ENCODE results near the gene NPHS1.

Gene NPHS1

DNA sequence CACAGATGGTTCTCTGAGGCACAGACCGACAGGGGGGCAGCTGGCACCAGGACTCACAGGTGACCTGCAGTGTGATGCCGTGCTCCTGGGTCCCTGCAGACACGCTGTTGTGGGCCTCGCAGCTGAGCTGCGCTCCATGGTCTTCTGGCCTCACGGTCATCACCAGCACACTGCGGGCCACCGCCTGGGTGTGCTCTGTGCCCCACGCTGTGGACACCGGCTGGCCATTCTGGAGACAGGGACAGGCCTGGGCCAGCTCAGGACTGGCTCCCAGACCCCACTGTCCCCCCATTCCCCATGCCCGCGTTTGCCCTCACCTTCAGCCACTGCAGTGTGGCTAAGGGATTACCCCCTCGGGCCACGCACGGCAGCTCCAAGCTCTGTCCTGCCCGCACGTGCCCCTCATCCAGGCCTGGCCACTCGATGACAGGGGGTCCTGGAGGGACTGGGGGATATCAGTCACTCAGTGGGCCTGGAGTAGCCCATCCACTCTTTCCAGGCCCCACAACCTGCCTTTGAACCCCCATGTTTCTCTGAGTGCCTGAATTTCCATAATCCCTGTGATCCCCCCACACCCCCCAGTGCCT lies 3.3 kb downstream of the NPHS1 start:
- TF ChIP-seq, protein P1, sequence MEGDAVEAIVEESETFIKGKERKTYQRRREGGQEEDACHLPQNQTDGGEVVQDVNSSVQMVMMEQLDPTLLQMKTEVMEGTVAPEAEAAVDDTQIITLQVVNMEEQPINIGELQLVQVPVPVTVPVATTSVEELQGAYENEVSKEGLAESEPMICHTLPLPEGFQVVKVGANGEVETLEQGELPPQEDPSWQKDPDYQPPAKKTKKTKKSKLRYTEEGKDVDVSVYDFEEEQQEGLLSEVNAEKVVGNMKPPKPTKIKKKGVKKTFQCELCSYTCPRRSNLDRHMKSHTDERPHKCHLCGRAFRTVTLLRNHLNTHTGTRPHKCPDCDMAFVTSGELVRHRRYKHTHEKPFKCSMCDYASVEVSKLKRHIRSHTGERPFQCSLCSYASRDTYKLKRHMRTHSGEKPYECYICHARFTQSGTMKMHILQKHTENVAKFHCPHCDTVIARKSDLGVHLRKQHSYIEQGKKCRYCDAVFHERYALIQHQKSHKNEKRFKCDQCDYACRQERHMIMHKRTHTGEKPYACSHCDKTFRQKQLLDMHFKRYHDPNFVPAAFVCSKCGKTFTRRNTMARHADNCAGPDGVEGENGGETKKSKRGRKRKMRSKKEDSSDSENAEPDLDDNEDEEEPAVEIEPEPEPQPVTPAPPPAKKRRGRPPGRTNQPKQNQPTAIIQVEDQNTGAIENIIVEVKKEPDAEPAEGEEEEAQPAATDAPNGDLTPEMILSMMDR (IDR thresholded peaks at IDR 0.05; ENCODE audit: low read depth, low read length, missing control alignments), result no peak
- in situ Hi-C loops (cut with HindIII; ENCODE audit: low sequenced_read_pairs), result no loop called here
- no peak overlapping the region for H3K4me3 ChIP-seq (ENCODE audit: low read depth, low read length)
- no peak for DNase-seq (ENCODE audit: low read depth)

DNA sequence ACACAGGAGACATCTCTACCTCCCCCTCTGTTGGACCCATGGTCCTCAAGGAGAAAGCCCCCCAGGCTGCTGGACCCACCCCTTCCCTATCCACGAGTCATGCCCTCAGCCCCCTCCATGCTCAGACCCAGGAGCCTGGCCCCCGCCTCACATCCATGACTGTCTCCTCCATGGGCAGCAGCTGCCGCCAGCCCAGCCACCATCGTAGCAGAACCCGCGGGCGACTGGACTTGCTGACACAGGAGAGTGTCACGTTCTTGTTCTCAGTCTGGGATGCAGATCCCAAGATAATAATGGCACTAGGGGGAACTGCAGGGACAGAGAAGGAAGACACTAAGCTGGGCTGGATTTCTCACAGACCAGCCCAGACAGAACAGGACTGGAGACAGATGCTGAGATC lies 3.8 kb downstream of the NPHS1 start:
- TF ChIP-seq, protein P1 (IDR thresholded peaks at IDR 0.05; ENCODE audit: low read depth, low read length, missing control alignments), result no peak
- in situ Hi-C loops (cut with HindIII; ENCODE audit: low sequenced_read_pairs), result no loop called here
- no peak overlapping the region for H3K4me3 ChIP-seq (ENCODE audit: low read depth, low read length)
- DNase-seq (ENCODE audit: low read depth), result no peak

DNA sequence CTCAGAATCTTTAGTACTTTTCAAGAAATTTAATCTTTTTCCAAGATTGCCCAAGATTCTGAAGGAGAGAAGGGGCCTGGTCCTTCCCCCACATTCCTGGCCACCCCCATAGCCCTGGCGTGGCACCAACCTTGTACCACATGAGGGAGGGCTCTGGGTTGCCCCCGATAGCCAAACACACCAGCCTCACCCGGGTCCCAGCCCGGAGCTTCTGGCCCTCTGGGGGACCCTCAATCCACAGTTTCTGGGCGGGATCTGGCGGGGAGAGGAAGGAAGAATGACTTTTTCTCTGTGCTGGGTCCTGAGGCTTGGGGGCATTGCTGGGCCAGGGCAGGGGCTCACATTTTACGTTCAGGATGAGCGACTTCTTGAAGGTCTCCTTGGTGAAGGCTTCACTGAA lies 4.4 kb downstream of the NPHS1 start:
- in situ Hi-C loops (cut with HindIII; ENCODE audit: low sequenced_read_pairs), result no loop called here
- TF ChIP-seq, protein P1 (IDR thresholded peaks at IDR 0.05; ENCODE audit: low read depth, low read length, missing control alignments), result no peak
- no peak for DNase-seq (ENCODE audit: low read depth)
- no peak overlapping the region for H3K4me3 ChIP-seq (ENCODE audit: low read depth, low read length)

DNA sequence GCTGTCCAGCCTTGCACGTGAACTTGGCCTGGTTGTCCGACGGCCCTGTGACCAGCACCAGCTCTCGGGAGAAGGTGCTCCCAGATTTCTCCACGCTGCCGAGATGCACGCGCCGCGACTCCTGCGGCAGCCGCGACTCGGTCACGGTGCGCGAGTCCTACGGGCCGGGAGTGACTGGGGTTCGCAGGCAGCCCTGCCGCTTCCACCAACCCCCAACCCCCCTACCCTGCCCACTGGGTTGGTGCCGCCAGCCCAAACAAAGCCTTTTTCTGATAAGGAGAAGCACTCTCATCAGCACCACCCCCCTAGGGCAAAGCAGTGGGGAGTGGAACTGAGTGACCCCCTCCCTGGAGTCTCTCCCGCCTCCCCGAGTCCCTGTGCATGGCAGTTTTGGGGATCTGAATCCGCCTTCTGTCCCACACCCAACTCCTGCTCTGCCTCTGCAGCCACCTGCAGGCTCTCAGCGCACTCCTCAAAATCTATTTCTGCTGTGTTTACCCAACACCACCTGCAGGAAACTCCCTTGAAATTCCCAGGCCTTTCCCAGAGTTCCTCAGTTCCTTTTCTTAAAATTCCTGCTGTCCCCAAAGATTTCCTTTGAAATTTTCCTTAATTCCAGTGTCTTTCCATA lies 6.2 kb downstream of the NPHS1 start:
- TF ChIP-seq, protein P1 (IDR thresholded peaks at IDR 0.05; ENCODE audit: low read depth, low read length, missing control alignments), result no peak
- DNase-seq (ENCODE audit: low read depth), result no peak

DNA sequence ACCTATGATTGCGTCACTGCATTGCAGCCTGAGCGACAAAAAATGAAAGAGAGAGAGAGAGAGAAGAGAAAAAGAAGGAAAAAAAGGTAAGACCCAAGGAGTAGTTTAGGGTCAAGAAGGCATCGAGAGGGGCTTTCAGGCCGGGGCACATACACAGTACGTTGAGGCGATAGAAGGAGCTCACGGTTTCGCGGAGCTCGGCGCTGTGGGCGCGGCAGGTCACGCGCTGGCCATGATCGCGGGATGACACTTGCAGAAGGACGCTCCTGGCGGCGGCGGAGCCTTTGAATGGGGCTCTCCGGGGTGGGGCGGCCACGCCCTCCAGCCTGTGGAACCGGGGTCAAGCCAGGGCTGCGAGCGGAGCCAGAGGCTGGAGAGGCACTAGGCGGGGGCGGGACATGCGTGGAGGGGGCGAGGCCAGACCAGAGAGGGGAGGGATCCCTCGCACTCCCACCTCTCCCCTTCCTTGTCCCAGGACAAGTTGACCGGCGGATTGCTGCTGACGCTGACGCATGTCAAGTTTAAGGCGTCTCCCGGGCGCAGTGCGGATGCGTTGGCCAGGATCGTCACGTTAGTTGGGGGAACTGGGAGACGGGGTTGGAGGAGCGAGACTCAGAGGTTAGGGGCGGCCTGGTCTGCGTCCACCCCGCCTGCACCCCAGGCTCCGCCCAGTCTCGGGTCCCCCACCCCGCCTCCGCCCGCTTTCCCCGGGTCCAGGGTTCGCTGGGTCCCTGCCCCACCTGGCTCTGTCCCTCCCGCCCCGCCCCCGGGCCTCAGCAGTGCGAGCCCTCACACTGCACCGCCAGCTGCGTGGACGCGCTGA lies 6.9 kb downstream of the NPHS1 start:
- DNase-seq (ENCODE audit: low read depth), result no peak
- in situ Hi-C loops (cut with HindIII; ENCODE audit: low sequenced_read_pairs), result no loop called here
- TF ChIP-seq, protein P1 (IDR thresholded peaks at IDR 0.05; ENCODE audit: low read depth, low read length, missing control alignments), result no peak
- no peak overlapping the region for H3K4me3 ChIP-seq (ENCODE audit: low read depth, low read length)

More for the DNA sequence above, 6.2 kb downstream of the NPHS1 start:
- in situ Hi-C loops (cut with HindIII; ENCODE audit: low sequenced_read_pairs), result no loop called here
- H3K4me3 ChIP-seq (ENCODE audit: low read depth, low read length), result no peak overlapping the region

DNA sequence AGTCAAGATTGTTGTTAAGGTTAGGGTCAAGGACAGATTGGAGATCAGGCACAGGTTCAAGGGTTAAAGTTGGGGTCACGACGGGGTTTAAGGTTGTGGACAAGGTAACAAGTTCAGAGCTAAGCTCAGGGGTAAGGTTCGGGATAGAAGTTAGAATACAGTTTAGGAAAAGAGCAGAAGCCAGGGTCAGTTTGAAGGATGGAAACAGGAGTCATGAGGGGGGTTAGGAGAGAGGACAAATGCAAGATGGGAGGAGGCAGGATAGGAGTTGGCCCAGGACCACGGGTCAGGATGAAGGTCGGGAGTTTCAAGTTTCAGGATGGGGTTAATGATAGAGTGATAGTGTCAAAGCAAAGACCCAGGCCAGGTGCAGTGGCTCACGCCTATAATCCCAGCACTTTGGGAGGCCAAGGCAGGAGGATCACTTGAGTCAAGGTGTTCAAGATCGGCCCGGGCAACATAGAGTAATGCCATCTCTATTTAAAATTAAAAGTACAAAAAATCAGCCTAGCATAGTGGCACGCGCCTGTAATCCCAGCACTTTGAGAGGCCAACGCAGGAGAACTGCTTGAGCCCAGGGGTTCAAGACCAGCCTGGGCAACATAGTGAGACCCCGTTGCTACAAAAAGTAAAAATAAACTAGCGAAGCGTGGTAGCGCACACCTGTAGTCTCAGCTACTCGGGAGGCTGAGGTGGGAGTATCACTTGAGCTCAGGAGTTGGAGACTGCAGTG lies 7.7 kb downstream of the NPHS1 start:
- TF ChIP-seq, protein P1 (IDR thresholded peaks at IDR 0.05; ENCODE audit: low read depth, low read length, missing control alignments), result no peak
- no peak overlapping the region for H3K4me3 ChIP-seq (ENCODE audit: low read depth, low read length)

More for the DNA sequence above, 7.7 kb downstream of the NPHS1 start:
- no peak for DNase-seq (ENCODE audit: low read depth)
- in situ Hi-C loops (cut with HindIII; ENCODE audit: low sequenced_read_pairs), result no loop called here
